BE2C (cell line): Measurements from ENCODE around the gene ANKRD12.
"Not testable (repeated sequence)": the region's sequence is repeated elsewhere in the genome, so short reads cannot be mapped to it uniquely, and the experiment has no call there.

Experiments used
- DNase-seq: peaks from one replicate; pipeline ENCODE4 v3.0.0-alpha.2; 2020
- H3K27me3 ChIP-seq: fragments of 250-450 bp; sonication (Bioruptor Pico); 2 replicates; pipeline ENCODE4 v1.5.1; 2020; ENCODE audit warnings: mild to moderate bottlenecking
- H3K36me3 ChIP-seq: fragments of 250-450 bp; sonication (Bioruptor Pico); 2 replicates; pipeline ENCODE4 v1.5.1; 2020; ENCODE audit warnings: mild to moderate bottlenecking
- H3K4me1 ChIP-seq: fragments of 250-450 bp; sonication (Bioruptor Pico); 2 replicates; pipeline ENCODE4 v1.5.1; 2020
- H3K4me3 ChIP-seq: 2 replicates; pipeline ENCODE4 v1.5.1; 2011; ENCODE audit warnings: low read depth, low read length
- H3K9me3 ChIP-seq: fragments of 250-450 bp; sonication (Bioruptor Pico); 2 replicates; pipeline ENCODE4 v1.5.1; 2020
- TF ChIP-seq, protein P1 (sequence below): IDR thresholded peaks from 2 replicates; pipeline ENCODE4 v1.5.1; 2012; ENCODE audit warnings: mild to moderate bottlenecking, low read depth, low read length

The ANKRD12 gene

DNA sequence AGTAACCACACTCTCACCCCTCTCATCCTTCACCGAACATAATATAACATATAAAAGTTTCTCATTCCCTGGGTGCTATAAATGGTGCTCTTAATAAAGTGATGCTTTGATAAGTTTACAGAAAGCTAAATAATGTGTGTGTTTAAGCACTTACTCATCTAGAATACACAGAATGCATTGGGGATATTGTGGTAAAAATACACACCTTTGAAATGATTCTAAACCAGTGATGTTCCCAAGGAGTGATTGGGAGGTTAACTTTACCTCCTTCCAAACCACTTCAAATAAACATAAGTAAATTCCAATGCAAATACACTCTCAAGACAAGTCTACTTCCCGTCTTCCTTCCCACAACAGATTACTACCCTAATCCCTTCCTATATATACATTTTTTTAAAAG, 112.7 kb downstream of the ANKRD12 start:
- Histone ChIP-seq H3K4me3 (no peak overlapping the region), H3K4me1 (no peaks in the 10 kb centered on the region), H3K9me3 (no peaks in the 10 kb centered on the region), H3K36me3 (no peaks in the 10 kb centered on the region), H3K27me3 (no peaks in the 10 kb centered on the region)
- TF ChIP-seq, protein P1, sequence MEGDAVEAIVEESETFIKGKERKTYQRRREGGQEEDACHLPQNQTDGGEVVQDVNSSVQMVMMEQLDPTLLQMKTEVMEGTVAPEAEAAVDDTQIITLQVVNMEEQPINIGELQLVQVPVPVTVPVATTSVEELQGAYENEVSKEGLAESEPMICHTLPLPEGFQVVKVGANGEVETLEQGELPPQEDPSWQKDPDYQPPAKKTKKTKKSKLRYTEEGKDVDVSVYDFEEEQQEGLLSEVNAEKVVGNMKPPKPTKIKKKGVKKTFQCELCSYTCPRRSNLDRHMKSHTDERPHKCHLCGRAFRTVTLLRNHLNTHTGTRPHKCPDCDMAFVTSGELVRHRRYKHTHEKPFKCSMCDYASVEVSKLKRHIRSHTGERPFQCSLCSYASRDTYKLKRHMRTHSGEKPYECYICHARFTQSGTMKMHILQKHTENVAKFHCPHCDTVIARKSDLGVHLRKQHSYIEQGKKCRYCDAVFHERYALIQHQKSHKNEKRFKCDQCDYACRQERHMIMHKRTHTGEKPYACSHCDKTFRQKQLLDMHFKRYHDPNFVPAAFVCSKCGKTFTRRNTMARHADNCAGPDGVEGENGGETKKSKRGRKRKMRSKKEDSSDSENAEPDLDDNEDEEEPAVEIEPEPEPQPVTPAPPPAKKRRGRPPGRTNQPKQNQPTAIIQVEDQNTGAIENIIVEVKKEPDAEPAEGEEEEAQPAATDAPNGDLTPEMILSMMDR: no peak
- DNase-seq: no peak

DNA sequence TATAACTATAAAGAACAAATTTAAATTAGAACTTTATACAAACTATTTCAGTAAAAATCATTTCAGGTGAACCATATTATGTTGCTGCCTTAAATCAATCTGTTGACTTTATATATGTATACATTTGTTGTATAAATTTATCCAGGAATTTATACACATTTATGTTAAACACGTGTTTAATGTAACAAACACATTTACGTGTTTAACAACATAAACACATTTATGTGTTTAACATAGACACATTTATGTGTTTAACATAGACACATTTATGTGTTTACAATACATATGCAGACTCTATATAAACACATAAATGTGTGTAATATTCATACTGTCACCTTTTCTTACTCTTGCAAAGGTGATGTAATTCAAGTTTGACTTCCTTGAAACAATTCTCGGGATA, 122.6 kb downstream of the ANKRD12 start:
- Histone ChIP-seq H3K36me3 (no peaks in the 10 kb centered on the region), H3K4me1 (0 out of 2 replicates have a peak, but pooled peaks cover 2% of the 10 kb centered on the region), H3K9me3 (no peaks in the 10 kb centered on the region), H3K4me3 (no peak overlapping the region), H3K27me3 (no peaks in the 10 kb centered on the region)
- DNase-seq: no peak
- TF ChIP-seq, protein P1: no peak

DNA sequence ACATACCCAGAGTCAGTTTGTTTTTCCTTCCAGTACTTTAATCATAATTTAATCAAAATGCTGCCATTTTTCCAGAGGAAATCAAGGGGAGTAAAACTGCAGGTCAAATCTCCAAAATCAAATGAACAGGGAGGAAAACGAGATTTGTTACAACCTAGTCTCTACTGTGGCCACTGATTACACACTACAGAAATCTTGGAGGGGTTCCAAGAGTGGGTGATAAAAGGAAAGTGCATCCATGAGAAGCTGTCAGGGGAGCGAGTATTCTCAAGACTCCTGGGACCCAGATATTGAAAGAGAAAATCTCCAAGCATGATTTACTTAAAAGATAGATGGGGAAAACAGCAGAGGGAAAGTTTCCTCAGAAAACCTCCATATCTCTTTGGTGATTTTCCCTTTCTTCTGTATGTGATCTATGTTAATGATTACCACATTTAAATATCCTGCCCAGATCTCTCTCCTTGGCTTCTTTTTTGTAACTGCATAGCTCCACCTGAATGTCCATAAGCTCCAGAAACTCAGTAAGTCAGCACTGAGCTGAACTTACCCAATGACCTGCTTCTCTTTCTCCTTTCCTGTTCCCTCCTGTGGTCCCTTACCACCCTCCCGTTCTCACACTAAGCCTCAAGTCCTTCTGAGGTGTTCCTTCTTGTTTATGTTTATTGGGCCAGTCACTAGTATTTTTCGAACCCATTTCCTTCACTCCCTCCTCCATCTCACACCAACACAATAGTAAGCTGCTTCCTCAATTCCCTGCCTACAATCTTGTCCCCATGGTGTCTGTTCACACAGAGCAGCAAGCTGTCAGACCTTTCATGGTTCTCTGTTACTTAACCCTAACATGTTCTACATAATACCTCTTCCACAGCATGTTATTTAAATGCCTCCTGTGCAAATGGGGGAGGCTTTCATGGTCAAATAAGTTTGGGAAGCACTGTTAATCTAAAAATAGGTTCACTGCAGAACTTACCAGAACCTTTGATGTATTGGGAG, 124.1 kb downstream of the ANKRD12 start:
- no peak overlapping the region for H3K4me3 ChIP-seq
- H3K4me1 ChIP-seq: 0 out of 2 replicates have a peak, but pooled peaks cover 2% of the 10 kb centered on the region
- no peaks in the 10 kb centered on the region for H3K27me3 ChIP-seq
- TF ChIP-seq, protein P1: no peak
- H3K36me3 ChIP-seq: no peaks in the 10 kb centered on the region
- no peaks in the 10 kb centered on the region for H3K9me3 ChIP-seq
- DNase-seq: no peak

DNA sequence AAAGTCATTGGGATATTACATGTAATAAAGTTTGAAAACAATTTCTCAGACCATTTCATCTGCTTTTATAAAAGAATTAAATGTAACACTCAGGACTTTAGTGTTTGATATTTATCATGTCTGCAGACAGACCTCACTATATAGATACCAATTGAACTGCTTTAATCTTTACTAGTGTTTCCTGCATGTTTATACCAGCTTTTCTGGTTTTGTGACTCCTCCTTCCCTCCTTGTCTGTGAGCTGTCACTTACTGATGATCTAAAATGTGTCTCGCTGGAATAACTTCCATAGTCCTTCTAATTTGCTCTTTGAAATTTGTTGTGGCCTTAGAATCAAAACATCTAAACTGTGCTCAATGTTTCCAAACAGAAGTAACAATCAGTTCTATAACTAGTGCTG, 126.7 kb downstream of the ANKRD12 start:
- Histone ChIP-seq H3K9me3 (no peaks in the 10 kb centered on the region), H3K36me3 (no peaks in the 10 kb centered on the region), H3K4me3 (no peak overlapping the region), H3K4me1 (0 out of 2 replicates have a peak, but pooled peaks cover 2% of the 10 kb centered on the region), H3K27me3 (no peaks in the 10 kb centered on the region)
- TF ChIP-seq, protein P1: no peak
- no peak for DNase-seq

DNA sequence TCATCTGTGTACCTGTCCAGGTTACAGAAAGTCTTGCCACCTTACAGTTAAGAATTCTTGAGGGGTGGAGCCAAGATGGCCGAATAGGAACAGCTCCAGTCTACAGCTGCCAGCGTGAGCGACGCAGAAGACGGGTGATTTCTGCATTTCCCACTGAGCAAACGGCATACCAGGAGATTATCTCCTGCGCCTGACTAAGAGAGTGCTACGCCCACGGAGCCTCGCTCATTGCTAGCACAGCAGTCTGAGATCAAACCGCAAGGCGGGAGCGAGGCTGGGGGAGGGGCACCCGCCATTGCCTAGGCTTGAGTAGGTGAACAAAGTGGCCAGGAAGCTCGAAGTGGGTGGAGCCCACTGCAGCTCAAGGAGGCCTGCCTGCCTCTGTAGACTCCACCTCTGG, 128.2 kb downstream of the ANKRD12 start:
- H3K27me3 ChIP-seq, DNase-seq, H3K36me3 ChIP-seq, H3K4me1 ChIP-seq, H3K4me3 ChIP-seq, H3K9me3 ChIP-seq: not testable (repeated sequence)

DNA sequence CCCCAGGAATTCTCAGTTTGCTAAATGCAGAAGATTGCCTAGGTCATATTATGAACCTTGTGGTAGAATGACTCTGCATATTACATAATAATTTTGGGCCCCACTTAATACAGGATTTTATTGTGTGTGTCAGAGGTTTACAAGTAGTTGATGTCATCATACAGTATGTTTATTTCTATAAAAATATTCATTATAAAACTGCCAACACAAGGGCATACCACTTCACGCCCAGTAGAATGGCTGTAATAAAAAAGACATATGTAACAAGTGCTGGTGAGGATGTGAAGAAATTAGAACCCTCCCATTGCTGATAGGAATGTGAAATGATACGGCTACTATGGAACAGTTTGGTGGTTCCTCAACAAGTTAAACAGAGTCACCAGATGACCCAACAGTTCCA, 136.6 kb downstream of the ANKRD12 start:
- Histone ChIP-seq H3K4me1 (no peaks in the 10 kb centered on the region), H3K4me3 (no peak overlapping the region), H3K27me3 (no peaks in the 10 kb centered on the region), H3K9me3 (no peaks in the 10 kb centered on the region), H3K36me3 (no peaks in the 10 kb centered on the region)
- no peak for DNase-seq
- TF ChIP-seq, protein P1: no peak
